Glomerular visceral epithelial cell (primary cell): ENCODE results near the gene MAPK8IP3.

Source experiments
- DNase-seq: peaks from one replicate; pipeline ENCODE4 v3.0.0-alpha.2; 2016; ENCODE audit errors: extremely low spot score

MAPK8IP3 gene

DNA sequence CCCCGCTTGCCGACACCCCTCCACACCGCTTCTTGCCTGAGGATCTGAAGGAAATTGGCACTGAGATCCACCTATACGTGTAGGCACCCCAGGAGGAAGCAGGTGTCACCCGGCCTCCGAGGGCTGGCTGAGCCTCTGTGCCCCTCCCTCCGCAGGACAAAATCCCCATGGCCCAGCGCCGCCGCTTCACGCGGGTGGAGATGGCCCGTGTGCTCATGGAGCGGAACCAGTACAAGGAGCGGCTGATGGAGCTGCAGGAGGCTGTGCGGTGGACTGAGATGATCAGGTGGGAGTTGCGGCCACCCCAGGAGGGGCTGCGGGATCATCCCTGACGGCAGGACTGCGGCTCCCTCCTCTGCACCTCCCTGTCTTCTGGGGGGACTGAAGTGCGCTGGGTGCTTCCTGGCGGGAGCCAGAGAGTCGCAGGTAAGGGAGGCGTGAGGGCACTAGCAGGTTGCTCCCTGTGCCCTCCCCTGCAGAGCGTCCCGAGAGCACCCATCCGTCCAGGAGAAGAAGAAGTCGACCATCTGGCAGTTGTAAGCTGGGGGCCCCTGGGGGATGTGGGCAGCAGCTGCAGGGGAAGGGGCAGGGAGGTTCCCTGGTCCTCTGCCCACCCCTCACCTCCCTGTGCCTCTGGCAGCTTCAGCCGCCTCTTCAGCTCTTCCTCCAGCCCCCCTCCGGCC is 56.3 kb downstream of the MAPK8IP3 start:
- no peak for DNase-seq

DNA sequence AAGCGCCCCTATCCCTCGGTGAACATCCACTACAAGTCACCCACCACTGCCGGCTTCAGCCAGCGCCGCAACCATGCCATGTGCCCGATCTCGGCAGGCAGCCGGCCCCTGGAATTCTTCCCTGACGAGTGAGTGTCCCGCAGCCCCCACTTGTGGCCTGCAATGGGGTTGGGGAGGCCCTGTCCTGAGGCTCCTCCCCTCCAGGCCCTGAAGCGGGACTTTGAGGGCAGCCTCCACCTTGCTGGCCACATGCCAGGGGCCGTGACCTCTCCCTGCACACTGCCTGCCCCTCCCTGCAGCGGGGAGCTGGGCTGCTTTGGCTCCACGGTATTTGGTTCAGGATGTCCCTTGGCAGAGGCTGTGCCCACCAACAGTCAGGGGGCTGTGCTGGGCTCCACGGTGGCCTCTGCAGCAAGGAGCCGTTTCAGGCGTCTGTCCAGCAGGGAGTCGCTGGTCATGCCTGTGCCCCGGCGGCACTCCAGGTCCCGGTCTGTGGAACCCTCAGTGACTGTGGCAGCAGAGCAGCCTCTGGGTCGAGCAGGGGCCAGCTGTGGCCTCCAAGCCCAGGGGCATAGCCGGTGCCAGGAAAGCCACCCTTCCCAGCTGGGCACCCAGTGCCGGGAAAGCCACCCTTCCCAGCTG is 57.0 kb downstream of the MAPK8IP3 start:
- no peak for DNase-seq

DNA sequence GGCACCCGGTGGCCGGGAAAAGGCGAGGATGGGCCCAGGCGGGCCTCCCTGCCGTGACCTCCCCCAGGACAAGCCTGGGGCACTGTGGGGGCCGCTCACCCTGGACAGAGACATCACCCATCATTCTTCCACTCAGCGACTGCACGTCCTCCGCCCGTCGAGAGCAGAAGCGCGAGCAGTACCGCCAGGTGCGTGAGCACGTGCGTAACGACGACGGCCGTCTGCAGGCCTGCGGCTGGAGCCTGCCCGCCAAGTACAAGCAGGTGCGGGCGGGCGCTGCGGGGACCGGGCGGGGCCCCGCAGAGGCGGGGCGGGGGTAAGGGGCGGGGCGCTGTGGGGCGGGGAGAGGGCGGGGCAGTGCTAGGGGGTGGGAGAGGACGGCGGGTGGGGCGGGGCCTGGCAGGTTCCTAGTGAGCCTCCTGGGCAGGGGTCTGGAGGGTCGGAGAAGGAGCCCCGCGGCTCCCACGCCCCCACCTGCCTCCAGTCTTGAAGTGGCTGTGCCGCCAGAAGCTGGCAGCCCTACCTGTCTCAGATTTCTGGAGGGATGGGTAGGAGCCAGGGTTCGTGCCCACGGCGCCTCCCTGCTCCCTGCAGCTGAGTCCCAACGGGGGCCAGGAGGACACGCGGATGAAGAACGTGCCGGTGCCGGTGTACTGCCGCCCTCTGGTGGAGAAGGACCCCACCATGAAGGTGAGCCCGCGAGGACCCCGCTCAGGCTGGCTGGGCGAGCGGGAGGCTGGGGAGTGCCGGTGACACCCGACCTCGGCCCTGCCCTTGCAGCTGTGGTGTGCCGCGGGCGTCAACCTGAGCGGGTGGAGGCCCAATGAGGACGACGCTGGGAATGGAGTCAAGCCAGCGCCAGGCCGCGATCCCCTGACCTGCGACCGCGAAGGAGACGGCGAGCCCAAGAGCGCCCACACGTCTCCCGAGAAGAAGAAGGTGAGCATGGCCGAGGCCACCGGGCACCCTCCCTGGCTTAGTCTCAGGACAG is 57.8 kb downstream of the MAPK8IP3 start:
- no peak for DNase-seq

DNA sequence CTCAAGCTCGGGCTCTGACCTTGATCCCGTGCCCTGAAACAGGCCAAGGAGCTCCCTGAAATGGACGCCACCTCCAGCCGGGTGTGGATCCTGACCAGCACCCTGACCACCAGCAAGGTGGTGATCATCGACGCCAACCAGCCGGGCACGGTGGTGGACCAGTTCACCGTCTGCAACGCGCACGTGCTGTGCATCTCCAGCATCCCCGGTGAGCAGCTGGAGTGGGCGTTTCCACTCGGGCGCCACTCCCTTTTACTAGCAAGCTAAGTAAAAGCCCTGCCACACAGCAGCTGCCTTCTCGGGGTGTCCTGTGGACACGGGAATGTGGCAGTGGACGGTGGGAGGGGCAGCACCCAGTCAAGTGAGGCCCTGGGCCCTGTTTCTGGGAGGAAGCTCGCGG is 59.0 kb downstream of the MAPK8IP3 start:
- no peak for DNase-seq

DNA sequence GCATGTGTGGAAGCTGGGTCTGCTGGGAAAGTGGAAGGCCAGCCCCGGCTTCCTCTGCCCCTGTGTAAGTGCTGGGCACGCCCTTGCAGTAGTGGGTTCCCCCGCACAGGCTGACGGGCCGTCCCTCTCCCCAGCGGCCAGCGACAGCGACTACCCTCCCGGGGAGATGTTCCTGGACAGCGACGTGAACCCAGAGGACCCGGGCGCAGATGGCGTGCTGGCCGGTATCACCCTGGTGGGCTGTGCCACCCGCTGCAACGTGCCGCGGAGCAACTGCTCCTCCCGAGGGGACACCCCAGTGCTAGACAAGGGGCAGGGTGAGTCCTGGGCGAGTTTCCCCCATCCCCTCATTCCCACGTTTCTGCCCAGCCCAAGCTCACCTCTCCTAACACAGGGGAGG is 59.8 kb downstream of the MAPK8IP3 start:
- no peak for DNase-seq

DNA sequence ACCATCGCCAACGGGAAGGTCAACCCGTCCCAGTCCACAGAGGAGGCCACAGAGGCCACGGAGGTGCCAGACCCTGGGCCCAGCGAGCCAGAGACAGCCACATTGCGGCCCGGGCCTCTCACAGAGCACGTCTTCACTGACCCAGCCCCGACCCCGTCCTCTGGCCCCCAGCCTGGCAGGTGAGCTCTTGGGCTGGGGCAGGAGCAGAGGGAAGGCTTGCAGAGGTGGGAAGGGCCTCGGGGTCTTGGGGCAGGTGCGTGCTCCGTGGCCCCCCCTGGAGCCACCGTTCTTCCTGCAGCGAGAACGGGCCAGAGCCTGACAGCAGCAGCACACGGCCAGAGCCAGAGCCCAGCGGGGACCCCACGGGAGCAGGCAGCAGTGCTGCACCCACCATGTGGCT is 60.2 kb downstream of the MAPK8IP3 start:
- no peak for DNase-seq

DNA sequence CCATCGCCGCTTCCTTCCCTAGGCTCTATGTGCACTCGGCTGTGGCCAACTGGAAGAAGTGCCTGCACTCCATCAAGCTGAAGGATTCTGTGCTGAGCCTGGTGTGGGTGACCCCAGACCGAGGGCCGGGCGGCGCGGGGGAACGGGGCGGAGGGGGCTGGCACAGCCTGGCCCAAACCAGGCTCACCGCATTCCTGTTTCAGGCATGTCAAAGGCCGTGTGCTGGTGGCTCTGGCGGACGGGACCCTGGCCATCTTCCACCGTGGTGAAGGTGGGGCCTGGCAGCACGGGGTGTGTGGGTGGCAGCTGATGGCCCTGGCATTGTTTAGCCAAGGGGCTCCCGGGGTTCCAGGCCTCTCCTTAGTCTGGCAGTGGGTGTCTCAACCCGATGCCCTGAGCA is 60.7 kb downstream of the MAPK8IP3 start:
- DNase-seq, result no peak

DNA sequence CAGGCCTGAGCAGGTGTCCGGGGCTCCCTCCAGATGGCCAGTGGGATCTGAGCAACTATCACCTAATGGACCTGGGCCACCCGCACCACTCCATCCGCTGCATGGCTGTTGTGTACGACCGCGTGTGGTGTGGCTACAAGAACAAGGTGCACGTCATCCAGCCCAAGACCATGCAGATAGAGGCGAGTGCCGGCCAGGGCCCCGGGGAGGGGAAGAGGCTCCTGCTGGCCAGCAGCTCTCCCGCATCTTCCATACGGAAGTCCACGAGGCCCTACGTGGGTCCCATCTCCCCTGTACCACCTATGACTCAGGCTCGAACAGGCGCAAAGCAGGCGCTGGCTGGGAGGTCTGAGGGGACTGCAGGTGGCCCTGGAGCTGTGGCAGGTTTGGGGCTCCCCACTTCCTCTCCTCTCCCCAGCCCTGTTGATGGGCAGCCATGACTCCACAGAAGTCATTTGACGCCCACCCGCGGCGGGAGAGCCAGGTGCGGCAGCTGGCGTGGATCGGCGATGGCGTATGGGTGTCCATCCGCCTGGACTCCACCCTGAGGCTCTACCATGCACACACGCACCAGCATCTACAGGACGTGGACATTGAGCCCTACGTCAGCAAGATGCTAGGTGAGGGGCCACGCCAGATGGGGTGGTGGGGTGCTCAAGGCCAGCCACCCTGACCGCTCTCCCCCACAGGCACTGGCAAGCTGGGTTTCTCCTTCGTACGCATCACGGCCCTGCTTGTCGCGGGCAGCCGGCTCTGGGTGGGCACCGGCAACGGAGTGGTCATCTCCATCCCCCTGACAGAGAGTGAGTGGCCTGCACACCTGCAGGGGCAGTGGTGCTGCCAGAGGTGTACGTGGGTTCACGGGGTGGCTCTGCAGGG is 61.4 kb downstream of the MAPK8IP3 start:
- DNase-seq, result no peak

DNA sequence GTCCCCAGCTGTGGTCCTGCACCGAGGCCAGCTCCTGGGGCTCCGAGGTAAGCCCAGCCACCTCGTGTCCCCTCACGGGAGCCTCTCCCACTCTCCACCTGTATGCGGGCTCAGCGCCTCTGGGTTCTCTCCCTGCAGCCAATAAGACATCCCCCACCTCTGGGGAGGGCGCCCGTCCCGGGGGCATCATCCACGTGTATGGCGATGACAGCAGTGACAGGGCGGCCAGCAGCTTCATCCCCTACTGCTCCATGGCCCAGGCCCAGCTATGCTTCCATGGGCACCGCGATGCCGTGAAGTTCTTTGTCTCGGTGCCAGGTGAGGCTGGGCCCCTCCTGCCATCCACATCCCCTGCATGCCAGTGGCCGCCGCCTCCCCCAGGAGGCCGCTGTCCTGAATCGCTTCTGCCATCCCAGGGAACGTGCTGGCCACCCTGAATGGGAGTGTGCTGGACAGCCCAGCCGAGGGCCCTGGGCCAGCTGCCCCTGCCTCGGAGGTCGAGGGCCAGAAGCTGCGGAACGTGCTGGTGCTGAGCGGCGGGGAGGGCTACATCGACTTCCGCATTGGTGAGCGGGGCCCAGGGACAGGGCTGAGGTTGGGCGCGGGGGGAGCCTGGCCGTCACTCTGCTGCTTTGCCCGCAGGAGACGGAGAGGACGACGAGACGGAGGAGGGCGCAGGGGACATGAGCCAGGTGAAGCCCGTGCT is 62.2 kb downstream of the MAPK8IP3 start:
- DNase-seq, result no peak

DNA sequence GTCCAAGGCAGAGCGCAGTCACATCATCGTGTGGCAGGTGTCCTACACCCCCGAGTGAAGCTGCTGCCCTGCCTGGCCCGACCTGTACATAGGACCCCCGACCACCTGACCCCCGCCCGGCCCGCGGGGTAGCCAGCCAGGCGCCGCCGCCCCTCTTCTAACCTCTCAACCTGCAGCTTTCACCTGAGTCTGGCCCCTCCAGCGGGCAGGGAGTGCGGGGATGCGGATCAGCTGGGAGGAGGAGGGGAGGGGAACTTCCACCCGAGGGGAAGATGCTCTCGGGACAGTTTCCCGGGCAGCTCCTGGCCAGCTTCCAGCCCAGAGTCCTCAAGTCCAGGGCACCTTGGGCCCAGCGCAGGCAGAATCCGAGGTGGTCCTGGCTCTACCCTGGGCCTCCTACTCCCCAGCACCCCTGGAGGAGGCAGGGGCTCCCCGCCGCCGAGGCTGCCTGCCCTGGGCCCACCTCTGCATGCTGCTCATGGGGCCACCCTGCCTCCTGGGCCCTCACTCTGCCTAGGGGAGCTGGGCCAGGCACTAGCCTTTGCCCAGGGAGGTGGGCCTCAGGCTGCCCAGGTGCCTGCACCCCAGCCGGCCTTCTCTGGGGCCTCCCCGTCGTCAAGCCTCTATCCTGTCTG is 62.9 kb downstream of the MAPK8IP3 start:
- no peak for DNase-seq

DNA sequence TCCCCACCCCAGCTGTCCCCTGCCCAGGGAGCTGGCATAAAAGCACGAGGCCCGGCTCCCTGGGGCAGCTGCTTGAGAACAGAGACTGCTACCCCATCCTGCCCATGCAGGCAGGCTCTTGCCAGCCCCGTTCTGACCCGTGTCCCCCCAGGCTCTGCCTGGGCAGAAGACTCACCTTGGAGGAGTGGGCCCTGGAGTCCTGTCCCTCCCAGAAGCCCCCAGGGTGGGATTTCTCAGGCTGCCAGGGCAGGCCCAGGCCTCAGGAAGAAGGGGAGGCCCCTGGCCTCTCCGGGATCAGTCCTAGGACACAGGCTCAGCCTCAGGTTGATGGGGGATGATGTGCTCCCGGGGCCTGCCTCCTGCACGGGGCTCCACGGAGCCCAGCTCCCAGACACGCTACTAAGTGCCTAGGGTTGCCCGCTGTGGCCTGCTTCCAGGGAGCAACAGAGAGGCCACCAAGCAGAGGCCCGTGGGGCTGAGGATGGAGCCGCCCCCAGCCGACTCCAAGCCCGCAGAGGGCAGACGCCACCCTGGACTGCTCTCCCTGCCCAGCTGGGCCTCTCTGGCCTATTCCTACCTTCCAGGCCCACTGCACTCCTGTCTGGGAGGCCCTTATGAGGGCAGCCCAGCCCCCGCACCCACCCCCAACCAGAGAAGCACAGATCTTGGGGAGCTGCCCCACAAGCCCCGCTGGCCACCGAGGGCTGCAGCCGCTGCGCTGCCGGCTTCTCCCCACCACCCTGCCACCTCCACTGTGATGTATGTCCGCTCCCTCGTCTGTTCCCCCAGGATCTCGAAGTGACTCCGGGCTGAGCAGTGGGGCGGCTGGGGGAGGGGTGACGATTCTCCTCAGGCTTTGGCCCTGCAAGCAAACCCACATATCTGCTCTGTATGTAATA is 63.7 kb downstream of the MAPK8IP3 start:
- DNase-seq, result no peak

DNA sequence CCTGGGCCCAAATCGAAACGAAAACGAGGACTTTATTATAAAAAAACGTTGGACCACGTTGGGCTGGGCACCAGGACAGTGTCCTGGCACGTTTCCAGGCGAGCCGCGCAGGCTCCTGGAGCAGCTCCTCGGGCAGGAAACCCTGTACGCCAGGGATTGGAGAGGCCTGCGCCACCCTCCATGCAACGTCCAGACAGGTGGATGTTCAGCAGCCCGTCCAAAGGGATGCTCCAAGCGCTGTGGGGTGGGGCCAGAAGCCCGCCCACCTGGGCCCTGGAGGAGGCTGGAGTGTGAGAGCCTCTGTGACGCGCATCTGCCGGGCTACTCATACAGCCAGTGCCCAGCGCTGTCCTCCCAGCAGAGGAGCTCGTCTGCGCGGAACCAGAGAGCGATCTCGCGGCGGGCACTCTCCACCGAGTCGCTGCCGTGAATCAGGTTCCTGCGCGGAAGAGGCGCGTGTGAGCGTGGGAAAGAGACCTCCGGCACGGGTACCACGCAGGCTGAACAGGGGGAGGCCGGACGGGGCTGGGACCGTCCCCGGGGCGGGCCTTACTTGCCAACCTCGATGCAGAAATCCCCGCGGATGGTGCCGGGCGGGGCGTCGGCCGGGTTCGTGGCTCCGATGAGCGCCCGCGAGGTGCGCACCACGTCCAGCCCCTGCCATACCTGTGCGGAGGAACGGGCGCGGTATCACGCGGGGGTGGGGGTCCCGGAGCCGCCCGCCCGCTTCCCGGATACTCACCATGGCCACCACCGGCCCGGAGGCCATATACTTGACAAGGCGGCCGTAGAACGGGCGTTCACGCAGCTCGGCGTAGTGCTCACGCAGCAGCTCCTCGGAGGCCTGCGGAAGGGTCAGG is 64.6 kb downstream of the MAPK8IP3 start:
- DNase-seq, result no peak

DNA sequence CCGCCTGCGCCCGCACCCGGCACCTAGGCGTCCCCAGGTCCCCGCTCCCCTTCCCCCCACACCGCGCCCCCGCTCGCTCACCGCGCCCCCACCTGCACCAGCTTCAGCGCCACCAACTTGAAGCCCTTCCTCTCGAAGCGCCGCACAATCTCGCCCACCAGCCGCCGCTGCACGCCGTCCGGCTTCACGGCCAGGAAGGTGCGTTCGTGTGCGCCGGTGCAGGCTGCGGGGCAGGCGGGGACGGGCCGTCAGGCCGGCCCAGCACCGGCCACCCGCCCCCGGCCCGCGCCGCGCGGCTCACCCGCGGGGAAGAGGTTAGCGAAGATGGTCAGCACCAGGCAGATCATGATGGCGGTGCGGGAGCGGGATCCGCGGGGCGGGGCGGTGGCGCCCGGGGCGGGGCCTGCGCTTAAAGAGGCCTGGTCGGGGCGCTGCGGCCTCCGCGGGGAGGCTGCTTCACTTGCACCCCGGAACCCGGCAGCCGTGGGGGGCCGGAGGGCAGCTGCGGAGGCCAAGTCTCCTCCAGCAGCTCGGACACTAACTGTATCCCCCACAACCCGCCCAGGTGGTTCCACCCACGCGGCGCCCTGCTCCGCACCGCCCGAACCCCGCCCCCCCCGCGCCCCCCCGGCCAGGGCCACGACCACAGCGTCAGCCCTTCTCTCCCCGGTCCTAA is 65.3 kb downstream of the MAPK8IP3 start, which contains the start of gene NME3:
NME3 (minus strand) TSS at position 356 of the 676 bp plus-strand sequence; CDS start at position 347, 9 bp downstream.
- DNase-seq, result peak; percentile 49

DNA sequence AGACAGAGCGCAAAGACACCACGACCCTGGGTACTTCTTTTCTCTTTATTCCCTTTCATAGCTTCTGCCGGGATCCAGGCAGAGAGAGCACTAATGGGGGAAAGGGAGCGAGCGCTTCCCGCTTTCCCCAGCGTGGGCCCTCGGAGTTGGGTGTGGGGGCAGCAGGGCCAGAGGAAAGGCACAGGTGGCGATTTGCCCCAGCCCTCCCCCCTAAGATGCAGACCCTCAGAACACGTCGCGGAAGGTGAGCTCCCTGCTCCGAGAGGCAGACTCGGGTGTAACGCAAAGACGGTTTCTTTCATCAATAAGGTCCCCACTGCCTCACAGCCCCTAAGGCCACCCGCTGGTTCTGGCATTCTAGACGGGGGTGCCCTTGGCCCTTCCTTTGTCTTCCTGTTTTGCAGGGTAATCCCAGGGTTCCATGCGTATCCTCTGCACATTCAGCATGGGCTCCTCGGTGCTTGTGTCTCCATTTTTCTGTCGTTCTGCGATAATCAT is 65.9 kb downstream of the MAPK8IP3 start:
- no peak for DNase-seq

DNA sequence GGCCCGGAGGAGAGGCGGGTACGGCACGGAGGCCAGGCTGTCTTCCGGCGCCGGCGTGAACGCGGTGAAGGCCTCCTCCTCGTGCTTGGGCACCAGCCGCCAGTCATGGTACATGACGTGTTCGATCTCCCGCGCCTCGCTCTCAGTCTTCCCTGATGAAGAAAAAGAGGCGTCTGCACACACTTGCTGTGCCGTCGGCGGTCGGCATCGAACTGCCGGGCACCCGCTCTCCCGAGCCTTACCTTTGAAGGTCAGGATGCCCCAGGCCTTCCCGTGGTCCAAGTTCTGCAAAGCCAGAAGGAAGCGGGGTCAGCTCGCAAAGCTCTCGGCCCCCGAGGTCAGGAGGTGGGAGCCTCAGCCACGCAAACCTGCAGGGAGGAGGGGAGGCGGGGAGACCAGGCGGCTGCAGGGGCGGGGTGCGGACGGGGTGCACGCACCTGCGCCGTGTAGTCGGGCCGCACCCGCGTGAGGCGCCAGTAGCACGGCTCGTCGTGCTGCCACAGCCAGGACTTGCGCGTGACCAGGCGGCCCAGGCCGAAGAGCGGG is 66.4 kb downstream of the MAPK8IP3 start, which contains the start of gene EME2:
EME2 (plus strand) TSS at position 449 of the 546 bp plus-strand sequence. CDS start 418 bp downstream, outside the sequence.
- peak; percentile 25 for DNase-seq

DNA sequence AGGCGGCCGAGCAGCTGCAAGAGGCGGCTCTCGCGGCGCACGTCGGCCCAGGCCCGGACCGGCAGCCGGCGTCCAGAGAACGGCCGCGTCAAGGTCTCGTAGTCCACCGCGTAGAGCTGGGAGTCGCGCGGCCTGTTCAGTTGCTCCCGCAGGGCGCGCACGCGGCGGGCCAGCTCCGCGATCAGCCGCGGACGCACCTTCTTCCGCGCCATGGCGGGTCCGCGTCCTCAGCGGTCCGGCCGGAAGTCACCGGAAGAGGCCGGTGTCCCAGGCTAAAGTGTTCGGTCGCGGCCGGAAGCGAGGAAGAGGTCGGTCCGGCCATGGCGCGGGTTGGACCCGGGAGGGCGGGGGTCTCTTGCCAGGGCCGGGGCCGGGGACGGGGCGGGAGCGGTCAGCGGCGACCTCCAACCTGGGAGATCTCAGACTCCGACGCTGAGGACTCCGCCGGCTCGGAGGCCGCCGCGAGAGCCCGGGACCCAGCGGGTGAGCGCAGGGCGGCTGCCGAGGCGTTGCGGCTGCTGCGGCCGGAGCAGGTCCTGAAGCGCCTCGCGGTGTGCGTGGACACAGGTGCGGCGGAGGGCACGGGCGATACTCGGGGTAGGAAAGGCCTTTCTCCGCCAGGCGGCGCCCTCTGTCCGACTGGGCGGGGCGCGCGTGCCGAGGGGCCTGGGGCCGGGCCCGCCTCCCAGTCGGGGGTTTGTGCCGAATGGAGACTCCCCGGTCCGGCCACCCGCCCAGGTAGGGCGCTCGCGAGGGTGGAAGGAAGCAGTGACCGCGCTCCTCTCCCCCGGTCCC is 67.1 kb downstream of the MAPK8IP3 start, which contains the start of gene MRPS34:
MRPS34 (minus strand) TSS at position 227 of the 795 bp plus-strand sequence; CDS start at position 212, 15 bp downstream.
- peak; percentile 82 for DNase-seq
